CD14-positive monocyte (primary cell): ENCODE measurements around the gene RESP18. TPM values are rescaled to one million over a fixed set of nuclear protein-coding genes. Genes with fewer than 3 reads are reported as not detected.

Source experiments
- DNase-seq, 3 donors: peaks; one replicate each; pipeline ENCODE4 v3.0.0-alpha.2; 2011 to 2022
- H2AFZ ChIP-seq: 2 replicates; pipeline ENCODE4 v1.6.0; 2012; ENCODE audit warnings: mild to moderate bottlenecking, low read depth, low read length, inconsistent platforms; ENCODE audit not compliant: insufficient read depth, poor library complexity, severe bottlenecking
- H3K27ac ChIP-seq, 2 donors: 1 replicate in 1 of 2; 2 replicates in 1 of 2; pipeline ENCODE4 v1.5.1; 2012 to 2013; ENCODE audit warnings: low read length in 2 of 2, control low read depth in 1 of 2, inconsistent platforms in 1 of 2, low read depth in 1 of 2, mild to moderate bottlenecking in 1 of 2
- H3K27me3 ChIP-seq, 2 donors: one replicate each; pipeline versions ENCODE4 v1.6.0 to v1.6.1; 2011 to 2013; ENCODE audit warnings: low read length in 2 of 2; ENCODE audit not compliant: control insufficient read depth in 2 of 2, insufficient read depth in 2 of 2
- H3K36me3 ChIP-seq, 2 donors: replicated peaks in 1 of 2; 1 replicate in 1 of 2; 2 replicates in 1 of 2; pipeline versions ENCODE4 v1.5.1 to v1.6.1; 2012 to 2013; ENCODE audit warnings: low read length in 2 of 2, control low read depth in 1 of 2, inconsistent platforms in 1 of 2, mild to moderate bottlenecking in 1 of 2; ENCODE audit not compliant: insufficient read depth in 2 of 2, control insufficient read depth in 1 of 2
- H3K4me1 ChIP-seq, 2 donors: 1 replicate in 1 of 2; 2 replicates in 1 of 2; pipeline versions ENCODE4 v1.5.1 to v1.6.1; 2012 to 2013; ENCODE audit warnings: low read length in 2 of 2, control low read depth in 1 of 2, inconsistent platforms in 1 of 2, mild to moderate bottlenecking in 1 of 2, moderate library complexity in 1 of 2; ENCODE audit not compliant: insufficient read depth in 2 of 2, control insufficient read depth in 1 of 2
- H3K4me2 ChIP-seq: replicated peaks from 2 replicates; pipeline ENCODE3; 2012; ENCODE audit warnings: low read length, moderate library complexity, mild to moderate bottlenecking; ENCODE audit not compliant: poor library complexity, severe bottlenecking; ENCODE audit errors: extremely low read depth
- H3K4me3 ChIP-seq, 3 experiments: fragments of 200-600 bp in 1 of 3; sonication (generic) in 1 of 3; replicated peaks in 1 of 3; 1 replicate in 2 of 3; 2 replicates in 1 of 3; pipeline ENCODE4 v1.5.1; 2011 to 2013; ENCODE audit warnings: low read length in 3 of 3, mild to moderate bottlenecking in 3 of 3, control low read depth in 2 of 3, low read depth in 2 of 3, inconsistent platforms in 1 of 3, moderate library complexity in 1 of 3
- H3K79me2 ChIP-seq: 2 replicates; pipeline ENCODE4 v1.6.0; 2012; ENCODE audit warnings: mild to moderate bottlenecking, control low read depth, inconsistent platforms, low read length, moderate library complexity; ENCODE audit not compliant: insufficient read depth
- H3K9ac ChIP-seq: 2 replicates; pipeline ENCODE4 v1.6.0; 2017; ENCODE audit warnings: low read length, mild to moderate bottlenecking; ENCODE audit not compliant: insufficient read depth, poor library complexity, severe bottlenecking
- H3K9me3 ChIP-seq, 2 donors: replicated peaks in 1 of 2; 1 replicate in 1 of 2; 2 replicates in 1 of 2; pipeline versions ENCODE4 v1.5.1 to v1.6.1; 2012 to 2013; ENCODE audit warnings: low read length in 2 of 2, control low read depth in 1 of 2; ENCODE audit not compliant: control insufficient read depth in 1 of 2, insufficient read depth in 1 of 2
- H4K20me1 ChIP-seq: 2 replicates; pipeline ENCODE4 v1.6.0; 2012; ENCODE audit warnings: mild to moderate bottlenecking, low read length, control low read depth, moderate library complexity; ENCODE audit not compliant: insufficient read depth
- H3K27ac Mint-ChIP-seq, 7 donors: one replicate each; pipeline ENCODE4 v1.8.0; 2020; ENCODE audit warnings: mild to moderate bottlenecking in 7 of 7, mixed read lengths in 7 of 7, moderate library complexity in 6 of 7, inconsistent platforms in 2 of 7
- H3K27me3 Mint-ChIP-seq, 3 donors: one replicate each; pipeline ENCODE4 v1.8.0; 2021 to 2022; ENCODE audit warnings: low read depth in 3 of 3, mild to moderate bottlenecking in 3 of 3, mixed read lengths in 3 of 3, moderate library complexity in 3 of 3, inconsistent platforms in 1 of 3
- H3K36me3 Mint-ChIP-seq, 2 donors: one replicate each; pipeline ENCODE4 v1.8.0; 2020; ENCODE audit warnings: mixed read lengths in 2 of 2, inconsistent platforms in 1 of 2, mild to moderate bottlenecking in 1 of 2
- H3K4me1 Mint-ChIP-seq: one replicate; pipeline ENCODE4 v1.8.0; 2020; ENCODE audit warnings: mild to moderate bottlenecking, mixed read lengths
- H3K4me3 Mint-ChIP-seq, 2 donors: one replicate each; pipeline ENCODE4 v1.8.0; 2020; ENCODE audit warnings: mild to moderate bottlenecking in 2 of 2, mixed read lengths in 2 of 2, moderate library complexity in 1 of 2
- H3K9me3 Mint-ChIP-seq, 7 donors: one replicate each; pipeline ENCODE4 v1.8.0; 2020 to 2022; ENCODE audit warnings: mixed read lengths in 7 of 7, mild to moderate bottlenecking in 6 of 7, moderate library complexity in 6 of 7, inconsistent platforms in 2 of 7
- CTCF ChIP-seq: fragments of 200-600 bp; IDR thresholded peaks from one replicate; pipeline ENCODE4 v1.8.0; 2022; ENCODE audit warnings: antibody characterized with exemption, mild to moderate bottlenecking
- WGBS: methylation state at CpG from one replicate; pipeline ENCODE4 v1.1.5; 2013; ENCODE audit warnings: missing lambda C conversion rate; ENCODE audit not compliant: insufficient coverage; 5-methylcytosine and 5-hydroxymethylcytosine counted together
- intact Hi-C, 2 donors: fragments of 100-400 bp; cut with micrococcal nuclease; formaldehyde crosslinking; loops; one replicate each; pipeline versions ENCODE4 v1.15.0 to v1.15.1; 2023
- polyA plus RNA-seq, 3 donors: library from polyadenylated mRNA; depleted of rRNA in 1 of 3; unstranded in 2 of 3; stranded (reverse) in 1 of 3; fragments of 300-500 nt in 2 of 3; fragments of >200 nt in 1 of 3; fragmentation: Illumina TruSeq in 2 of 3; gene quantifications; 1 replicate in 2 of 3; 2 replicates in 1 of 3; pipeline ENCODE4 v1.2.3, GENCODE V29; 2012 to 2021

Gene RESP18
- polyA plus RNA-seq, 3 donors = not detected

DNA sequence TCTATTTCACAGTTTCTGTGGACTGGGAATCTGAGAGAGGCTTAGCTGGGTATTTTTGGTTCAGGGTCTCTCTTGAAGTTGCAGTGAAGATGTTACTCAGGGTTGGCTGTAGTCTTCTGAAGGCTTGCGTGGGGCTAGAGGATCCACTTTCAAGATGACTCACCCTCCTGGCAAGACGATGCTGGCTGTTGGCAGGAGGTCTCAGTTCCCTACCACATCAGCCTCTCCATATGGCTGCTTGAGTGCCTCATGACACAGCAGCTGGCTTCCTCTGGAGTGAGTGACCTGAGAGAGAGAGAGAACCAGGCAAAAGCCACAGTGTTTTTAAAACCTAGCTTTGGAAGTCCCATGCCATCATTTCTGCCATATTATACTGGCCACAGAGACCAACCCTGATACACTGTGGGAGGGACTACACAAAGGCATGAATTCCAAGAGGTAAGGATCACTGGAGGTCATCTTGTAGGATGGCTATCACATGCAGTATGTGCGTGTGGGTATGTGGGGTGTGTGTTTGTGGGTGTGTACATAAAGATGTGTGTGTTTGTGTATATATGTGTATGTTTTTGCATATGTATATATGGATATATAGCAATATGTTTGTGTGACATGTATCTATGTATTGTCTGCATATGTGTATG, 30.1 kb upstream of the RESP18 start:
- H2AFZ ChIP-seq = no peak overlapping the region
- TF ChIP-seq CTCF = no peak

GRCh38 chr2:219362072-219362471, 29.5 kb upstream of the RESP18 start:
- no peak overlapping the region for H3K4me3 ChIP-seq
- H3K27ac ChIP-seq = no peak overlapping the region
- no peaks in the 10 kb centered on the region for H3K36me3 ChIP-seq
- no peak for TF ChIP-seq CTCF
- H3K9me3 ChIP-seq = no peaks in the 10 kb centered on the region
- H3K9me3 Mint-ChIP-seq = peaks cover 0 to 7% (median 0%) of the 10 kb centered on the region in 7 donors
- H3K27ac Mint-ChIP-seq = peak overlapping the region in 2 of 7 donors; percentile 0 to 2
- no peak for DNase-seq
- H3K27me3 Mint-ChIP-seq = peaks cover 17 to 27% (median 24%) of the 10 kb centered on the region in 3 donors
- H3K4me1 Mint-ChIP-seq = peaks cover 23% of the 10 kb centered on the region
- WGBS = 96% methylated on average over 5 of the region's 5 CpGs
- no peaks in the 10 kb centered on the region for H4K20me1 ChIP-seq
- peaks cover 0 to 4% of the 10 kb centered on the region in 2 donors for H3K36me3 Mint-ChIP-seq
- H3K4me1 ChIP-seq = peaks cover 25 to 34% of the 10 kb centered on the region in 2 donors
- no peak overlapping the region for H3K4me3 Mint-ChIP-seq
- intact Hi-C loops = no loop called here
- peaks cover 9 to 14% of the 10 kb centered on the region in 2 donors for H3K27me3 ChIP-seq
- H3K79me2 ChIP-seq = no peaks in the 10 kb centered on the region
- H3K9ac ChIP-seq = no peak overlapping the region
- H3K4me2 ChIP-seq = no peak overlapping the region
- no peak overlapping the region for H2AFZ ChIP-seq

More for the DNA sequence above, 30.1 kb upstream of the RESP18 start:
- Mint-ChIP-seq H3K36me3 (peaks cover 0 to 4% of the 10 kb centered on the region in 2 donors), H3K4me3 (peak overlapping the region in 1 of 2 donors; percentile 7), H3K27me3 (peaks cover 17 to 26% (median 24%) of the 10 kb centered on the region in 3 donors), H3K27ac (peak overlapping the region in 3 of 7 donors; percentile 26 to 47 (median 41)), H3K4me1 (peaks cover 17% of the 10 kb centered on the region), H3K9me3 (peaks cover 0 to 7% (median 0%) of the 10 kb centered on the region in 7 donors)
- Histone ChIP-seq H3K9me3 (no peaks in the 10 kb centered on the region), H3K36me3 (no peaks in the 10 kb centered on the region), H3K9ac (no peak overlapping the region), H3K4me3 (no peak overlapping the region), H3K4me2 (no peak overlapping the region), H4K20me1 (no peaks in the 10 kb centered on the region), H3K27ac (no peak overlapping the region), H3K79me2 (no peaks in the 10 kb centered on the region), H3K27me3 (peaks cover 9 to 14% of the 10 kb centered on the region in 2 donors), H3K4me1 (peaks cover 19 to 29% of the 10 kb centered on the region in 2 donors)
- intact Hi-C loops = no loop called here
- peak; percentile 51 to 83 (median 53) for DNase-seq
- WGBS = 86% methylated on average over 1 of the region's 3 CpGs
